NCI-H2196 treated with DMSO at 0.1 percent for 48 hours (cell line): ENCODE data around the gene ATP2A2.
"Not testable (repeated sequence)": the region's sequence is repeated elsewhere in the genome, so short reads cannot be mapped to it uniquely, and the experiment has no call there.

ENCODE experiments used
- DNase-seq: peaks from one replicate; lab custom pipeline; 2025; ENCODE audit not compliant: unreplicated experiment; lab: John Stamatoyannopoulos, UW

Gene ATP2A2

DNA sequence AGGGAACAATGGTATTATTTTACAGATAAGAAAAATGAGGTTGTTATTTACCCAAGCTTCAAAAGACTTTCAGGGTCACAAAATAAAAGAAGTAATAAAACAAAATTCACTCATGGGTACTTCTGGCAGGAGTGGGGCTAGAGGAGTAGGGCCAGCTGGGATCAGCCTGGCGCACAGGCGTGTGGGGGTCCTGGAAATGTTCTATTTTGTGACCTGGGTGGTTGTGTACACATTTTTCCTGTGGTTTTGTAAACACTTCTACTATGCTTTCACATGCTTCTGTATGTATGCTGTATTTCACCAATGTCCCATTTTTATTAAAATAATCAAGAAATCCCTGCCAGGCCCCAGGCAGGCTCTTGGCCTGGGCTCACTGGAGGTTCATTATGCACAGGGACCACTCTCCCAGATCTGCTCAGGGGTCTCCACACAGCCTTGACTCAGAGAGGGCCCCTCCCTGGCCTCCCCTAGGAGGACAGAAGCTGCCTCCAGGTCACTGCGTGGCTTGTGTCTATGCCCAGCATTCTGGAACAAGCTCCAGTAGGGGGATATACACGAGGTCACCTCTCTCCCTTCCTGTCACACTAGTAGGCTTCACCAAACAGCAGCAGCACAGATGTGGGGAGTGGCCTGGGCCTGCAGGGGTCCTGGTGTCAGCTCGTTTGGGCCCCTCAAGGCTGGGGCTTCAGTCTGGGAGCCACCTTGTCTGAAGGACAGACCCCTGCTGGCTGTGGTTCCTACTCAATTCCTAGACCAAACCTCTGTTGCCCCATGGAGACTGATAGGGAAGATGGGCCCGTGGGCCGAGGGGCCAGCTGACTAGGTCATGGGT, 84.7 kb downstream of the ATP2A2 start:
- no peak for DNase-seq

DNA sequence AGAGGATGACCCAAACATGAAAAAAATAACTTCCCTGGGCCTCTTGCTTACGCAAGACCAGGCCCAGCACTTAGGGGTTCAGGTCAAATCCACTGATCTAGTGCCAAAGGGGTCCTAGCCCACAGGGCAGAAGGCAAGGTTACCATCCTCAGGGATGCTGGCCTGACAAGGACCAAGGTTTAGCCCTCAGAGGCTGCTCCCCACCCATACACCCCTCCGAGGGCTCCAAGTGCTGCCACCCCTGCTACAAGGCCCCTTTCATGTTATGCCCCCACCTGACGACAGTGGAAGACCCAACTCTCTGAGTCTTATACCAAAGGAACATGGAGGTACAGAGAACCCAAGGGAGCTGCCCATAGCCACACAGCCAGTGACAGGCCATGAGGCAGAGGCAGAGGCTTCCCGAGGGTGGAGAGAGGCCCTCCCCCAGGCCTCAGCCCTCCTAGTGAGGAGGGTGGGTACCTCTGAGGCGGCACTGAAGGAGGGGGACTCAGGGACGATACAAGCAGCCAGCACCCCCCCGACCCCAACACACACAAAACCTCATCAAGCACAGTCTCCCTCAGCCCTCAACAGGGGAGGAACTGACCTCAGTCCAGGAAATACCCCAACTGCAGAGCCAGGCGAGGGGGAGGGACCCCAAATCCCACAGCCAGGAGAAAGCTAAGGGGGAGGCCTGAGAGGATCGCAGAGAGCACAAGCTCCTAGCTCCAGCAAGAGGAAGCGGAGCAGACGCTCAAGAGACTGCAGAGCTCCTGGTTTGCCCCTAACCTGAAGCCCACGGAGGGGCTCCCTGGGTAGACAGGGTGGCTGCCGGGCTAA, 85.5 kb downstream of the ATP2A2 start:
- no peak for DNase-seq

DNA sequence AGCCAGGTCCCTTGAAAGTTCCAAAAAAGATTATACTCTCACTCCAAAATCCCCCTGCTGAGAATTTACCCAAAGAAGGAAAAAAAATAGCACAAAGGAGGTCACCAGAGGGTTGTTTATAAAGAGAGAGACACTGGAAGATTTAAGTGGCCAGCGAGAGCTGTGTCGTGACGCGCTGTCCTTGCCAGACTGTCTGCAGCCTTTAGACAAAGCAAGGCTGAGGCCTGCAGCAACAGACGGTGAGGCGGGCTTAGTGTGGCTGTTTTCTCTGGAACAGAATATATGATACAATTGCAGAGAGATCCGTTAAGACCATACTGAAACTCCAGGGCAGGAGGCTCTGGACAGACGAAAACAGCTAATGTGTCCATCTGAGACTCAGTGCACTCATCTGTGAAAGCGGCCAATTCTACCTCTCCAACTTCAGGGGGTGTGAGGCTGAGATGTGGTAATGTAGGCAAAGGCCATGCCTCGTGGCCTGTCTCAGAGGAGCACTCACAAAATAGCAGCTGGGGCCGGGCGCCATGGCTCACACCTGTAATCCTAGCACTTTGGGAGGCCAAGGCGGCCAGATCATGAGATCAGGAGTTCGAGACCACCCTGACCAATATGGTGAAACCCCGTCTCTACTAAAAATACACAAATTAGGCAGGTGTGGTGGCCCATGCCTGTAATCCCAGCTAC, 86.3 kb downstream of the ATP2A2 start:
- no peak for DNase-seq

DNA sequence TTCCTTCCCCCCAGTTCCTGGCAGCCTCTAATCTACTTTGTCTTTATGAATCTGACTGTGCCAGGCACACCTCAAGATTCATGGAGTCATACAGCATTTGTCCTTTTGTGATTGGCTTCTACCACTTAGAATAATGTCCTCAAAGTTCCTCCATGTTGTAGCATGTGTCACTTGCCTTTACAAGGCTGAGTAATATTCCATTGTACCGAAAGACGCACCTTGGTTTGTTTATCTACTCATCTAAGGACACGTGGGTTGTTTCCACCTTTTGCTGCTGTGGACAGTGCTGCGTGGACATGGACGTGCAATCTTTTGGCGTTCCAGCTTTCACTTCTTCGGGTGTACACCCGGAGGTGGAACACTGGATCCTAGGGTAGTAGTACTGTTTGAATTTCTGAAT, 88.9 kb downstream of the ATP2A2 start:
- no peak for DNase-seq

DNA sequence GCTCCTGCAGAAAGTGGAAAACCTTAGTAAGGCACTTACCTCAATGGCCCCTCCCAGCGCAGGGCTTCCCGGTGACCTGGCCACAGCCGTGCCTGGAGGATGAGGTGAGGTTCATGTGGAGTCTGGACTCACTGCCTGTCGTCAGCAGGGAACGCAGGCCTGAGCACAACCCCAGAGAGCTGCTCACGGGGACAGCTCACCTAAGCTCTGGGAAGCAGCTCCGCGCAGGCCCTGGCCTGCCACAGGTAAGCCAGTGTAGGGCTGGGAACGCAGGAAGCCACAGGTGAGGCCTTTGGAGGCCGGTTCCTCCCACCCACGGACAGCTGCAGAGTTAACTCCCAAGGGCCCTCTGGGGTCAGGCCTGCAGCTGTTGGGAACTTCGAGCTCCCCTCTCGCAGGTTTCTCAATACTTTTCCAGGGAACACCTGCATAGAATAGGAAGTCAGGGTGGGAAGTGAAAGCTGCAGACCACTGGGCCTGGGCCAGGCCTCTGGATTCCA, 89.7 kb downstream of the ATP2A2 start:
- no peak for DNase-seq

DNA sequence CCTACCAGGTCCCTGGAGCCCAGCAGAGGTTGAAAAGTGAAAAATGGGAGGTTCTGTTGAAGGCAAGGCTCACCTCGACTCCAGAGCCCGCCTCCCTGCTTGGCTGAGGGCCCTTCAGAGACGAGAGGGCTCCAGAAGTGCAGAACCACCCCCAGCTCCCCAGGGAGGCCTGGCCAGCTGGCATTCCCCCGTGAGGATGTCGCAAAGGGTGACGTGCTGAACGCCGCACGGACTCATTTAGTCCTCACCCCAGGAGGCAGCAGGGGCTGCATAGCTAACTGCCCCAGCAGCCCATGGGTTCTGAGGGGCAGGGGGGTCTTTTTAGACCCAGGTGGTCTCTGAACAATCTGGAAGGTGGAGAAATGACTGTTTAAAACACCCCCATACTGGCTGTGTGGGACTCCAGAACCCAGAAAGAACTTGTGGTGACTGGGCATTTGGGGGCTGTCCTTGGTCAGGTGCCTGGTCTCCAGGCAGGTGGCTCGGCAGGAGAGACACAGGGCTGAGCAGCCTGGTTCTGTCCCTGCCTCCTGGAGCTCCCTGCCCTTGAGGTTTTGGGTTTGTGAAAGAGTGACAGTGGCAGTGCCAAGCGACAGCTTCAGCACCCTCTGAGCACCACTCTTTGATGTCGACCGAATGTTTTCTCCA, 90.5 kb downstream of the ATP2A2 start:
- no peak for DNase-seq

DNA sequence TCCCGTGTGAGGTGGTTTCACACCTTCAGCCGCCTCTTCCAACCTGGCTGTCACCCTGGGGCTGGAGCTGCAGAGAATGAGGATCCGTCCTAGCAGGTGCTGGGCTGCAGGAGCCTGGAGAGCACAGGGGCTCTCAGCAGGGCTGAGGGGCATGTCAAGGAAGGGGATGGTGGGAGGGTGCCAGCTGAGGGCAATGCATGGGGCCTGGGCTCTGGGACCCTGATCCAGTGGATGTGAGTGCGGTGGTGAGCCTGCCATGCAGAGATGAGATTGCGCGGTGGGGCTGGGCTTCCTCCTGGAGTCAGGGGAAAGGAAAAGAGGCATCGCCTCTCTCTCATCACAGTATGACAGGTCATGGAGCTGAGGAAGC, 91.0 kb downstream of the ATP2A2 start:
- DNase-seq: no peak

DNA sequence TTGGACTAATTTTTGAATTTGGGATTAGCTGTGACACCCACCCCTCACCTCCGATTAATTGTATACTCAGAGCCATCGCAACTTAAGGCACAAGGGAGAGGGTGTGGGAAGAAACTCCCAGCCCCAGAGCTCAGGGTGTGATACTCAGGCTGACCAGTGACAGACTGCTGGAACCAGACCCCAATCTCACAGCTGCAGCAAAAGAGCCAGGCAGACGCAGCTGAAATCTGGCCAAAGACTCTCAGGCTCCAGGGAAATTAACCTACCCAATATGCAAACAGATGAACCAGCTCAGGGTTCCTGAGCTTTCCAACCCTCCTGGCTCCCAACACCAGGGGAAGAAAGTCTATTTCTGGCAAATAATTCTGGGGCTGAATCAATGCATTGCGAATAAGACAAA, 92.0 kb downstream of the ATP2A2 start:
- no peak for DNase-seq

DNA sequence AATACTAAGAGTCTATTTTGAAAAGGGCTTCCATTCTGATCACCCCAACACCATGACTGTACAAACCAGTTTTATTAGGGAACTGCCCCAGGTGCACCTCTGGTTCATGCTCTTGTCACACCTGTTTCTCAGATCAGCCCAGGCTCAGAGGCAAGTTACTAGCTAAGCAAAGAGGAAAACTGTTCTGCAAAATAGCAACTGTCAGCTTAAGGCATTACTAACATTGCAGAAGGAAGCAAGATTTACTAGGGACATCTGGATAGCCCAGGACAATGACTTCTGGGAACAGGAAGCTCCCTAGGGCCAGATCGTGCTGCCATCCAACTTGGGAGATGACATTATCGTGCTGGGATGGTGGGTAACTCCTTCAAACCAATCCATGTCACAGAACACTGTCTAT, 92.4 kb downstream of the ATP2A2 start:
- DNase-seq: no peak

DNA sequence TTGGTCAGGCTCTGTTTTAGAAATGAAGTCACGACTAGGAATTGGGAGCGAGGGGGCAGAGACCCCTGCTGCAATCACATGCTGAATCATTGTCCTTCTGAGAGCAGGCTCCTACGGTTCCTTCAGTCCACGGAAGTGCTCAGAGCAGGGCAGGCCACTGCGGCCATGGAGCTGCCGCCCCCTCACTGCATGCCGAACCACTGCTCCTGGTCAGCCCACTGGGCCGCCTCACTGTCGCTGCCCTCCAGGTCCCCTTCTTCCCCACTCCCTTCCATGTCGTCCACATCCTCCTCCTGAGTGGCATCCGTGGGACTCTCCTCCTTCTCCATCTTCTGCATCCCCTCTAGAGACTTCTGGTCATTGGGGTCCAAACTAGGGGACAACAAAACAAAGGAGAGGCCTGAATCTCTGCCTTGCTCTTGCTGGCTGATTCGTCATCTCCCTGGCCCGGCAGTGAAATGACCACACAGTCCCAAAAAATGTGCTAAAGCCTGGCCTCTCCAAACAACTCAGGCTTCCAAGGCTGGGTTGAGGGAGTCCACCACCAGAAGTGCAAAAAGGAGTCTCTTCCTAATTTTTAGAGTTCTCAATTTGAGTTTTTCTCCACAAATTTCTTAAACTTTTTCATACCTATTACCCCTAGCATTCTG, 93.0 kb downstream of the ATP2A2 start:
- no peak for DNase-seq

DNA sequence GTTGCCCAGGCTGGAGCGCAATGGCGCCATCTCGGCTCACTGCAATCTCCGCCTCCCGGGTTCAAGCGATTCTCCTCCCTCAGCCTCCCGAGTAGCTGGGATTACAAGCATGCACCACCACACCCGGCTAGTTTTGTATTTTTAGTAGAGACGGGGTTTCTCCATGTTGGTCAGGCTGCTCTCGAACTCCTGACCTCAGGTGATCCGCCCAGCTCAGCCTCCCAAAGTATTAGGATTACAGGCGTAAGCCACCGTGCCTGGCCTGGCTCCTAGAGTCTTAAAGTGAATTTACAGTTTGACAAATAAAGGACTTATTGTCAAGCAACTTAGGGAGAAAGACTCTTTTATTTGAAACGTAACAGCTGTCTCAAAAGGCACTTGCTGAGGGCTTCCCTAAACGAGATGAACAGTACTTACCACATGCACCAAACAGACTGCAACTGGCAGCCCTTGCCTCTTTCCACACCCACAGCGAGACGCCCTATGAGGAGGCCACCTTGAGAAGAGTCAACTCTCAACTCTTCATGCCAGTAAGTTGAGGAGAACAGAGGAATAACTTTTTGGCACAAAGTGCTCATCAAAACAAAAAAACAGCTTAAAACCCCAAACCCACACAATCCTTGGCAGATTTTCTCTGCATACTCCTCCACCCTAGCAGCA, 97.2 kb downstream of the ATP2A2 start:
- not testable (repeated sequence) for DNase-seq

DNA sequence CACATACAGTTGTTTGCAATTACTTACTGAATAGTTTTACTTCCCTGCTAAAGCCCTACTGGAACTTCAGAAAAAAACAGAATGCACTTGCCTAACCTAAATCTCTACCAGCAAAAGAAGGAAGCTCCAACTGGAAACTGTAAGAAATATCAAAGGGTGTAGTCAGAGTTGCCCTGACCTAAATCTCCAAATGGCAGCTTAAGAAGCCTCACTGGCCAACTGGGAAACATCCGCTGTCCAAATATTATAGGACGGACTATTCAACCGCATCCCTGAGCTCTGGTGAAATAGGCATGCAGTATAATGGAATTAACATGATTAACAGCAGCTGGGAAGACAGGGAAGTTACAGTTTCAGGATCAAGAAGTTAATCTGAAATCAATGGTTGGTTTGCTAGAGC, 98.2 kb downstream of the ATP2A2 start:
- DNase-seq: no peak

DNA sequence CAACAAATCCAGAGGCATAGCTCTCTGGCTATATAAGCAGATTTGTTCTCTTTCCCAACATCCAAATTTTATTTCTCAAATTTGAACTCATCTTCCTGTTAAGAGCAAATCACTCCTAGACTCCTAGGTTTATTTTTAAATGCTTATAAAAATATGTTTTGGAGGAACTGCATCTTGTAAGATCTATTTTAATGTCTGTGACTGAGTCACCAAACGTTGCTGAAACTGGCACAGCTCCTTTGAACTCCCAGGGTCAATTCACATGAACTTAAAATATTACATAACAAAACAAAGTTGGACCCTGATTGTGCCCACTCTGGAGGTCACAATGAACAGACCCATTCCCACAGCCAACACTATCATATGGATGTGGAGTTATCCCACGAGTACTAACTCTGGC, 98.6 kb downstream of the ATP2A2 start:
- DNase-seq: no peak

DNA sequence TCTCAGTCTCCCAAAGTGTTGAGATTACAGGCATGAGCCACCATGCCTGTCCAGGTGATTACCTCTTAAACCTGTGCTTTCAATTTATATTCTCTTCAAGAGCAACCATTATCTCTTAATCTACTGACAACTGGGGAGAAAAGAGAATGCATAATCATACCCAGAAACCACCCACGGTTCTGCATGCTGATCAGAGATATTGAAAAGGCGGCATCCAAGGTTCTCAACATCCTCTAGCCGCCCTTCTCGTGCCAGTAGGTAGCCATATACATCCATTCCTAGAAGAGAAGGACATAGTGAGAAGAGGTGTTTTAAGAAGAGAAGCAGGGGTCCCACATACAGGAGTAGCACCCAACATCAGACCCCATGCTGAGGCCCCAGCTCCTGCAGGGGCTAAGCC, 101.6 kb downstream of the ATP2A2 start:
- DNase-seq: no peak
